Erythroblast (primary cell): ENCODE measurements around the gene MNX1.

Source experiments
- GATA1 ChIP-seq: IDR thresholded peaks from 2 replicates; pipeline ENCODE4 v1.6.1; 2011; ENCODE audit warnings: low read depth, mild to moderate bottlenecking, control low read depth, low read length, moderate library complexity
- POLR2A ChIP-seq: IDR thresholded peaks from 2 replicates; pipeline ENCODE4 v1.6.1; 2011; ENCODE audit warnings: mild to moderate bottlenecking, low read length

GRCh38 chr7:157041004-157041403 lies 30.5 kb upstream of the MNX1 start:
- TF ChIP-seq POLR2A: no peak
- TF ChIP-seq GATA1: no peak
